GM12873 (cell line): ENCODE results near the gene MYO5B.

Source experiments
- CTCF ChIP-seq: IDR thresholded peaks from 2 replicates; pipeline ENCODE4 v1.5.1; 2012; ENCODE audit warnings: low read depth, mild to moderate bottlenecking, moderate library complexity, low read length, control low read depth; ENCODE audit not compliant: insufficient read depth; ENCODE audit errors: missing control alignments

The MYO5B gene

DNA sequence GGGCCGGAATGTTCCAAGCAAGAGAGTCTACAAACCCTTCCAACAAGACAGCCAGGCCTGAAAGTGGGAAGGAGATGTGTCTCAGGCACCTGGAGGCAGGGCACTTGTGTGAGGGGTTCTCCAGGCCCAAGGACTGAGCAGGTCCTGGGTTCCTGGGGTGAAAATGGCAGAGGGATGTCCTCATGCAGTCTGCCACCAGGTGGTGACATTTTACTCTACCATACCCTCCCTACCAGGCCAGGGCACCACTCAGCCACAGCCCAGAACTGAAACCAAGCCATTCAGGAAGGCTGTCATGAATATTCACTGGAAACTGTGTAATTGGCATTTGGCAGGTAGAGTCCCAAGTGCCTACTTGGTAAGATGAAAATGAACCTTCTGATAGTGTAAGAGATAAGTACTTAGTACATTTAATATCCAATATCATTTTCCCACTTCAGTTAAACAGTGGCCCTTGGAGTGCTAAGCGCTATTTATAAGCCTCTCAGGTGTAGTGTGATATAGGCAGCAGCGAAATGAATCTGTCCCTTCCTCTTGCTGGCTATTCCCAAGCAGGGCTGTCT is 185.1 kb downstream of the MYO5B start:
- peak; percentile 81 for TF ChIP-seq CTCF

GRCh38 chr18:50008306-50008705 is 186.6 kb downstream of the MYO5B start:
- TF ChIP-seq CTCF, result no peak

DNA sequence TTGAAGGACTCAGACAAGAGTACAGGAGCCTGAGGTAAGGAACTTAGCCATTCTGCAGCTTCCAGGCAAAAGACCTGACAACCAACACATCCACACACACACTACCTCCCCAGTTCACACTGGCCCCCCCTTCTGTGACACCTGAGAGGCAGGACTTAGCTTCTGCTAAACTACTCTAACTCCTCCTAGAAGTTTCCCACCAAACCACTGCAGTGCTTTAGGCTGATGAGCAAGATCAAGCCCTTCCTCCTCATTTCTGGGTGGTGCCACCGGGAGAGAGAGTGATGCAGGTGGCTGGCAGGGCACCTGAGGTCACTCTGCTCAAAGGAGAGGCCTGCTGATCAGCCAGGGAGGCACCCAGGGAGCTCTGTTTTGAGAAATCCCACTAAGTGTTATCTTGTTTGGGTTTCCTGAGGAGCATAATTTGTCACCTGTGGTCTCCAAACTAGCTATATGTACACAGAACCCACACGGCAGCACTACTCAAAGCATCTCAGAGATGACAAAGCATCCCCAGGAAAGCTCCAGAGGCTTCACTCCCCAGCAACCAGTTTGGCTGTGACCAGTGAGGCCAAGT is 188.4 kb downstream of the MYO5B start:
- no peak for TF ChIP-seq CTCF

- no peak for TF ChIP-seq CTCF
Observed at GRCh38 chr18:50004013-50004412, 190.9 kb downstream of the MYO5B start.

DNA sequence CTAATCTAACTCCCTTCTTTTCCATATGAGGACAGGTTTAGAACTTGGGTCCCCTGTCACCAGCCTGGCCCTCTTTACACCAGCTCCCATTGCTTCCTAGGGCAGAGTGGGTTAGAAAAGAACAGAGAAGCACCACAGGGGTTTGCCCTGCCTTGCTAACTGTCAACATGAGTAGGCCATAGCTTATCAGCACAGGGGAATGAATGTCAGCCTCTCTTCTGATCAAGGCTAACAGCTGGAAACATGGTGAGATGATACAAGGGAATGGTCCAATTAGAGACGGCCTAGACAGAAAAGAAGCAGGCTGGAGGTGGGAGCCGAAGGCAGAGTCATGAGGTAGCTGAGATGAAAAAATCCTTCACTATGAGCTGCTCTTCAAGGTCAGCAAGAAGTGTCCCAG is 192.2 kb downstream of the MYO5B start:
- no peak for TF ChIP-seq CTCF

DNA sequence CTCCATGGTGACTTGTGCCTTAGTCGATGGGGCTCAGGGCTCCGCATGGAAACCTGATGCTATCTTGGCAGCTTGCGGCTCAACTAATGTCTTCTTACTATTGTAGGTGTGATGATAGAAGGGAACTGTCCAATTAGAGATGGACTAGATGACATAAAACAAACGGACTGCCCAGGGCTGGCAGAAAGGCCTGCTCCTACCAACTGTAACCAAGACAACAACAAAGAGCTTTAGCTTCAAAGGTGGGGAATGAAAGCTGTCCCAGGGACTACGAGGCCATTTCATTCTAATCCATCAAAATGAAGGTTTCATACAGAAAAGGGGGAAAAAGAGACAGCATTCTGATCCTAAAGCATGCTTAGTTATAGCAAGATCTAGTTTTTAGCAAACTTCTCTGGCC is 194.7 kb downstream of the MYO5B start:
- TF ChIP-seq CTCF, result no peak

DNA sequence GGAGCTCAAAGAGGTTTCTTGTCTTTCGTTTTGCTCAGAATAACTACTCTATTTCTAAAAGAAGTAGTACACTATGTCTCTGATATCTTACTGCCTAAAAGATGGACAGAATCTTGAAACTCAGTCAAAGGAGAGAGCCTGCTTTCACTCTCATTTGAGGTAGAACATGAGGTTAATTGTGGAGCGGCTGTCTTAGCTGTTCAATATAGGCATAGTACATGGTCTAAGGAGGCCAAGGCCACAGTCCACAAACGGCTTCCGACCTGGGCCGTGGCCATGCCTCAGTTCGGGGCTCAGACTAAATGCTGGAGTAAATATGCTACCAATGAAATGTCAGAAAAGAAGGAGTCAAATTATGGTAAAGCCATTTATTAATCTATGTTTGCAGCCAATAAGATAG is 195.8 kb downstream of the MYO5B start:
- no peak for TF ChIP-seq CTCF

GRCh38 chr18:49997558-49997957 is 197.4 kb downstream of the MYO5B start:
- no peak for TF ChIP-seq CTCF
